Hepatocyte (in vitro differentiated cells): ENCODE measurements around the gene PTPMT1. TPM values are rescaled to one million over a fixed set of nuclear protein-coding genes. Genes with fewer than 3 reads are reported as not detected.
"Not testable (repeated sequence)": the region's sequence is repeated elsewhere in the genome, so short reads cannot be mapped to it uniquely, and the experiment has no call there.

ENCODE experiments used
- DNase-seq: peaks from one replicate; pipeline ENCODE4 v3.0.0-alpha.2; 2016; ENCODE audit warnings: low spot score
- H2AFZ ChIP-seq: fragments of 200-600 bp; sonication (generic); 2 replicates; pipeline ENCODE4 v1.6.0; 2016; ENCODE audit warnings: antibody characterized with exemption, mild to moderate bottlenecking
- H3K27ac ChIP-seq: fragments of 200-600 bp; sonication (generic); 2 replicates; pipeline ENCODE4 v1.5.1; 2016; ENCODE audit warnings: mild to moderate bottlenecking
- H3K27me3 ChIP-seq: fragments of 200-600 bp; sonication (generic); 2 replicates; pipeline ENCODE4 v1.6.1; 2016
- H3K36me3 ChIP-seq: fragments of 200-600 bp; sonication (generic); replicated peaks from 2 replicates; pipeline ENCODE4 v1.5.1; 2016; ENCODE audit warnings: low read depth; ENCODE audit not compliant: insufficient read depth
- H3K4me1 ChIP-seq: fragments of 200-600 bp; sonication (generic); 2 replicates; pipeline ENCODE4 v1.5.1; 2016; ENCODE audit warnings: mild to moderate bottlenecking, moderate library complexity; ENCODE audit not compliant: insufficient read depth
- H3K4me2 ChIP-seq: fragments of 200-600 bp; sonication (generic); 2 replicates; pipeline ENCODE4 v1.6.0; 2016
- H3K4me3 ChIP-seq: fragments of 200-600 bp; sonication (generic); 2 replicates; pipeline ENCODE4 v1.5.1; 2016; ENCODE audit warnings: mild to moderate bottlenecking
- H3K79me2 ChIP-seq: fragments of 200-600 bp; sonication (generic); 2 replicates; pipeline ENCODE4 v1.6.0; 2017; ENCODE audit warnings: mild to moderate bottlenecking
- H3K9me2 ChIP-seq: fragments of 200-600 bp; sonication (generic); replicated peaks from 2 replicates; pipeline ENCODE4 v1.6.0; 2017; ENCODE audit warnings: mild to moderate bottlenecking; ENCODE audit not compliant: insufficient read depth
- H3K9me3 ChIP-seq: fragments of 200-600 bp; sonication (generic); 2 replicates; pipeline ENCODE4 v1.5.1; 2016; ENCODE audit warnings: low read depth, mild to moderate bottlenecking
- H4K20me1 ChIP-seq: fragments of 200-600 bp; sonication (generic); 2 replicates; pipeline ENCODE4 v1.6.0; 2016; ENCODE audit warnings: mild to moderate bottlenecking; ENCODE audit not compliant: insufficient read depth, poor library complexity, severe bottlenecking
- CTCF ChIP-seq: fragments of 200-600 bp; sonication (generic); IDR thresholded peaks from 2 replicates; pipeline ENCODE4 v1.5.1; 2016; ENCODE audit warnings: antibody characterized with exemption, mild to moderate bottlenecking; ENCODE audit not compliant: poor library complexity
- EZH2 ChIP-seq: fragments of 200-600 bp; sonication (generic); IDR thresholded peaks from 2 replicates; pipeline ENCODE4 v1.6.1; 2016; ENCODE audit warnings: antibody characterized with exemption, mild to moderate bottlenecking, borderline replicate concordance
- EZH2phosphoT487 ChIP-seq: fragments of 200-600 bp; sonication (generic); IDR thresholded peaks from one replicate; pipeline ENCODE4 v1.6.1; 2018; ENCODE audit warnings: antibody characterized with exemption, mild to moderate bottlenecking, low read depth, moderate library complexity; ENCODE audit not compliant: unreplicated experiment, severe bottlenecking
- WGBS: methylation state at CpG from one replicate; pipeline ENCODE4 v1.1.6; 2016; ENCODE audit warnings: low lambda C conversion rate; ENCODE audit errors: missing lambda C conversion rate; 5-methylcytosine and 5-hydroxymethylcytosine counted together
- polyA plus RNA-seq: library from polyadenylated mRNA; unstranded; fragments of >200 nt; fragmentation: Nextera tagmentation; extraction: Ambion mirVana; gene quantifications from 2 replicates; pipeline ENCODE4 v1.2.1, GENCODE V29; 2016
- total RNA-seq: library from RNA; depleted of rRNA; stranded (reverse); fragments of >200 nt; gene quantifications from 2 replicates; pipeline ENCODE4 v1.2.3, GENCODE V29; 2014

PTPMT1 gene
- total and polyA plus RNA-seq, 2 experiments from 2014 or later = 108 to 112 TPM

DNA sequence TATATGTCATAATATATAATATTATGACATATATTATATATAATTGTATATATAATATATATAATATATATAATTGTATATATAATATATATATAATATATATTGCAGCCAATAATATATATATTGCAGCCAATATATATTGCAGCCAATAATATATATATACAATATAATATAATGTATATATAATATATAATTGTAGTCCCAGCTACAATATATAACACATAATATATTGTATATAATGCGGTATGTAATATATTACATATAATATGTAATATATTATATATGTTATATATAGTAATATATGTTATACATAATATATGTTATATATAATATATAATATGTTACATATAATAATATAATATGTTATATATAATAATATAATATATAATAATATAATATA, 6.7 kb upstream of the PTPMT1 start:
- H3K9me3 ChIP-seq = no peaks in the 10 kb centered on the region
- no peaks in the 10 kb centered on the region for H3K36me3 ChIP-seq
- WGBS = 94% methylated on average over 1 of the region's 1 CpG
- TF ChIP-seq EZH2 = no peak
- TF ChIP-seq CTCF = no peak
- no peak for TF ChIP-seq EZH2phosphoT487
- DNase-seq = no peak
- no peaks in the 10 kb centered on the region for H3K9me2 ChIP-seq
- H3K27me3 ChIP-seq = no peaks in the 10 kb centered on the region
- no peak overlapping the region for H3K4me3 ChIP-seq
- H3K27ac ChIP-seq = no peak overlapping the region
- no peaks in the 10 kb centered on the region for H4K20me1 ChIP-seq
- H3K4me1 ChIP-seq = no peaks in the 10 kb centered on the region
- H3K4me2 ChIP-seq = no peak overlapping the region
- no peak overlapping the region for H2AFZ ChIP-seq
- H3K79me2 ChIP-seq = no peaks in the 10 kb centered on the region

DNA sequence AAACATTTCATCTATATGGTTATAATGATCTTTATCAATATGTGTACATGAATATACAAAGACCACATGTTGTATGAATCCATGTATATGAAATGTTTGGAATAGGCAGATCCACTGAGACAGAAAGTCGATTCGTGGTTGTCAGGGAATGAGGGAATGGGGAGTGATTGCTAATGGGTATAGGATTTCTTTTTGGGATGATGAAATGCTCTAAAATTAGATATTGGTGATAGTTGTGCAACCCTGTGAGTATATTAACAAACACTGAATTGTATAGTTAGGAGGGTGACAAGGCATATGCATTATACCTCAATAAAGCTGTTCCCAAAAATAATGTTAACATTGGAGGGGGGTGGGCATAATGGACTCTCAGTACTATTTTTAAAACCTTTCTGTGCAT, 5.0 kb upstream of the PTPMT1 start:
- 96% methylated on average over 2 of the region's 2 CpGs for WGBS
- H3K4me1 ChIP-seq = peaks cover 4% of the 10 kb centered on the region

DNA sequence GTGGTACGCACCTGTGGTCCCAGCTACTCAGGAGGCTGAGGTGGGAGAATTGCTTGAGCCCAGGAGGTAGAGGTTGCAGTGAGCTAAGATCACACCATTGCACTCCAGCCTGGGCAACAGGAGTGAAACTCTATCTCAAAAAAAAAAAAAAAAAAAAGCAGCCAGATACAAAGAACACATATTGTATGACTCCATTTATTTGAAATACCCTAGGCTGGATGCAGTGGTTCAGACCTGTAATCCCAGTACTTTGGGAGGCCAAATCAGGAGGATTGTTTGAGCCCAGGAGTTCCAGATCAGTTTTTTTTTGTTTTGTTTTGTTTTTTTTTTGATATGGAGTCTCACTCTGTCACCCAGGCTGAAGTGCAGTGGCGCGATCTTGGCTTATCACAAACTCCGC, 3.0 kb upstream of the PTPMT1 start:
- WGBS = 94% methylated on average over 4 of the region's 4 CpGs
- not testable (repeated sequence) for H4K20me1 ChIP-seq, H3K9me2 ChIP-seq, H2AFZ ChIP-seq, H3K27me3 ChIP-seq, H3K27ac ChIP-seq, H3K4me3 ChIP-seq, H3K4me2 ChIP-seq, H3K9me3 ChIP-seq, DNase-seq, H3K36me3 ChIP-seq
- Histone ChIP-seq H3K79me2 (peaks cover 24% of the 10 kb centered on the region), H3K4me1 (peaks cover 13% of the 10 kb centered on the region)

More for the DNA sequence above, 5.0 kb upstream of the PTPMT1 start:
- H3K36me3 ChIP-seq = no peaks in the 10 kb centered on the region
- no peak overlapping the region for H3K4me2 ChIP-seq
- no peaks in the 10 kb centered on the region for H3K27me3 ChIP-seq
- no peak for DNase-seq
- no peaks in the 10 kb centered on the region for H3K9me3 ChIP-seq
- H3K27ac ChIP-seq = no peak overlapping the region
- no peak overlapping the region for H2AFZ ChIP-seq
- no peaks in the 10 kb centered on the region for H3K9me2 ChIP-seq
- TF ChIP-seq EZH2 (no peak), CTCF (no peak), EZH2phosphoT487 (no peak)
- no peaks in the 10 kb centered on the region for H4K20me1 ChIP-seq
- H3K4me3 ChIP-seq = no peak overlapping the region
- H3K79me2 ChIP-seq = peaks cover 5% of the 10 kb centered on the region

GRCh38 chr11:47564366-47564765, 1.0 kb upstream of the PTPMT1 start:
- WGBS = 94% methylated on average over 10 of the region's 10 CpGs
- not testable (repeated sequence) for H3K9me3 ChIP-seq, H3K4me3 ChIP-seq, DNase-seq, H3K27me3 ChIP-seq, H3K36me3 ChIP-seq, H3K9me2 ChIP-seq, H3K27ac ChIP-seq, H4K20me1 ChIP-seq, H2AFZ ChIP-seq
- Histone ChIP-seq H3K79me2 (peaks cover 42% of the 10 kb centered on the region), H3K4me2 (peak overlapping the region; percentile 96), H3K4me1 (peaks cover 13% of the 10 kb centered on the region)

DNA sequence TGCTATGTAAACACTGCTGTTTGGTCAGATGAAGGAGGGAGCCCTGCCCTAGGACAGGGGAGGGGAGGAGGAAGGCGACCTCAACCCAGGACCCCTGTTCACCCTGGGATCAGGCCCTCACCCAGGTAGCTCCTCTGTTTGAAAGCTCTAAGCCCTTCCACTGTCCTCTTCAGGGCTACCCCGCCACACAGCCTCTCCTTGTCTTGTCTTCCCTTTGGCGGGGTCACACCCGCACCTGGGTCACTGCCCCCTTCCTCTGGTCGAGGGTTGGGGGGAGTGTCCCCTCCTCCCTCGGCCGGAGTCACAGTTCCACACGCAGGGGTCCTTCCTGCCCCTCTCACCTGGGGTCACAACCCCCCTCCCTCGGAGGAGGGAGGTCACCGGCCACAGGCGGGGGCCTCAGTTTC, 463 bp upstream of the PTPMT1 start:
- peak overlapping the region; percentile 74 for H3K27ac ChIP-seq

More for the DNA sequence above, 463 bp upstream of the PTPMT1 start:
- H2AFZ ChIP-seq = peak overlapping the region; percentile 97
- 20% methylated on average over 11 of the region's 11 CpGs for WGBS
- no peaks in the 10 kb centered on the region for H3K27me3 ChIP-seq
- peak overlapping the region; percentile 80 for H3K4me3 ChIP-seq
- TF ChIP-seq EZH2phosphoT487 = no peak
- no peak for TF ChIP-seq CTCF
- TF ChIP-seq EZH2 = no peak
- H3K9me3 ChIP-seq = no peaks in the 10 kb centered on the region
- peaks cover 48% of the 10 kb centered on the region for H3K79me2 ChIP-seq
- no peaks in the 10 kb centered on the region for H3K36me3 ChIP-seq
- peak overlapping the region; percentile 96 for H3K4me2 ChIP-seq
- H3K4me1 ChIP-seq = peaks cover 13% of the 10 kb centered on the region
- DNase-seq = no peak
- no peaks in the 10 kb centered on the region for H4K20me1 ChIP-seq
- H3K9me2 ChIP-seq = no peaks in the 10 kb centered on the region
